GM12865 (cell line): ENCODE measurements around the gene PLCB2.

Experiments used
- DNase-seq: peaks from one replicate; pipeline ENCODE4 v3.0.0; 2010; ENCODE audit warnings: low read depth
- H3K4me3 ChIP-seq: 2 replicates; pipeline ENCODE4 v1.5.1; 2011; ENCODE audit warnings: mild to moderate bottlenecking, low read depth, low read length, control low read depth
- CTCF ChIP-seq: IDR thresholded peaks from 2 replicates; pipeline ENCODE4 v1.5.1; 2011; ENCODE audit warnings: low read length, control low read depth, low read depth, inconsistent platforms; ENCODE audit not compliant: insufficient read depth; ENCODE audit errors: missing control alignments

PLCB2 gene

GRCh38 chr15:40295877-40296560 lies 11.7 kb downstream of the PLCB2 start:
- no peak for DNase-seq
- H3K4me3 ChIP-seq = no peak overlapping the region
- TF ChIP-seq CTCF = no peak

GRCh38 chr15:40295297-40295696 lies 12.4 kb downstream of the PLCB2 start:
- no peak for DNase-seq
- H3K4me3 ChIP-seq = no peak overlapping the region
- no peak for TF ChIP-seq CTCF

- H3K4me3 ChIP-seq = no peak overlapping the region
- no peak for TF ChIP-seq CTCF
- DNase-seq = no peak
Measured at GRCh38 chr15:40293905-40294895, 13.5 kb downstream of the PLCB2 start.

- H3K4me3 ChIP-seq = no peak overlapping the region
- TF ChIP-seq CTCF = no peak
- DNase-seq = no peak
Measured at GRCh38 chr15:40293006-40293405, 14.7 kb downstream of the PLCB2 start.

DNA sequence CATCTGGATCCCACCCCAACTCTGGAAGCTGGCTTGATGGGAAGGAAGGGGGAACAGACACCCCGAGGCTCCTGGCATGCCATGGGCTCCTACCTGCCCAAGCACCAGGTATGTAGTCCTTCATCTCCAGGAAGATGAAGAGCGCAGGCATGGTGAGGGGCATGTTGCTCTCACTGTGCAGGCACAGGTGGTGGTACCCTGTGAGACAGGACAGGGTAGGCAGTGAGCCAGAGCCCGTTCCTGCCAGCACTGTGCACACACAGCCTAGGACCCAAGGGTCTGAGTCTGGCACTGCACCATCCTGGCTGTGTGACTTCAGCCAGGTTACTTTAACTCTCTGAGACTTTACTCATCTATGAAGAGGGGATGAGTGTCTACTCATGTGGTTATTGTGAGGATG lies 15.5 kb downstream of the PLCB2 start:
- no peak for DNase-seq
- no peak for TF ChIP-seq CTCF

DNA sequence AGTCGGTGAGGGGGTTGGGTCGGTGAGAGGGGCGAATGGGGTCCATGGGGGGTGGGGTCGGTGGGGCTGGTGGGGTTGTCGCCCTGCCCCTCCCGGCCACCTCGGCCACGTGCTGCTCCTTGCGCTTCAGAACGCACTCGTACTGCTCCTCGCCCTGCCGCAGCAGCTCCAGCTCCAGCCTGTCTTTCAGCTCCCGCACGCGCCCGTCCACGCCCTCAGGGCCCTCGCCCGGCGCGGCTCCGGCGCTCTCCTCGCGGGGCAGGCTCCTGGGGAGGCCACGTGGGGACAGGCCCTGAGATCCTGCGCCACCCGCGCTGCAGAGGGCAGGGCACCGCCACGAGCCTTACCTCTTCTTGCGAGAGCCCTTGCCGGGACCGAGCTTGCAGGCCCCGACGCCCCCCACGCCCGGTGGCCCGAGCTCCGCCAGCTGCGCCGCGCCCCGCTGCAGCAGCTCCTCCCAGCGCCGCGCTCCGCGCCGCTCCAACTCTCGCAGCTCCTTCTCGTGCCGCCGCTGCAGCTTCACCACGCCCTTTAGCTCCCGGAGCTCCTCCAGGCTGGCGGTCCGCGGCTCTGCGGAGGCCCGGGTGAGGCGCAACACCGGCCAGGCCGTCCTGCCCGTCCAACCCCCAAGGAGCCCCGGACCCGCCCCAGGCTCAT lies 16.7 kb downstream of the PLCB2 start:
- DNase-seq = no peak
- no peak overlapping the region for H3K4me3 ChIP-seq
- TF ChIP-seq CTCF = no peak

More for the DNA sequence above, 15.5 kb downstream of the PLCB2 start:
- no peak overlapping the region for H3K4me3 ChIP-seq
